Testis (tissue), 3 donors: ENCODE data around the gene ZFYVE28. TPM values are rescaled to one million over a fixed set of nuclear protein-coding genes. Genes with fewer than 3 reads are reported as not detected.

ENCODE experiments used
- DNase-seq: peaks from one replicate; pipeline ENCODE4 v3.0.0-alpha.2; 2019
- H3K27ac ChIP-seq, 2 donors: fragments of 200-600 bp; sonication (generic); one replicate each; pipeline ENCODE4 v1.5.1; 2019
- H3K27me3 ChIP-seq: fragments of 200-600 bp; sonication (generic); one replicate; pipeline ENCODE4 v1.5.1; 2019
- H3K36me3 ChIP-seq: fragments of 200-600 bp; sonication (generic); one replicate; pipeline ENCODE4 v1.5.1; 2017; ENCODE audit warnings: low read depth; ENCODE audit errors: missing control alignments
- H3K4me1 ChIP-seq: fragments of 200-600 bp; sonication (generic); one replicate; pipeline ENCODE4 v1.5.1; 2019
- H3K4me3 ChIP-seq, 2 donors: fragments of 200-600 bp; sonication (generic); one replicate each; pipeline ENCODE4 v1.5.1; 2017 to 2019
- H3K9me3 ChIP-seq: fragments of 200-600 bp; sonication (generic); one replicate; pipeline ENCODE4 v1.5.1; 2017
- CTCF ChIP-seq, 3 experiments: fragments of 450-650 bp in 2 of 3; fragments of 200-600 bp in 1 of 3; sonication (generic) in 1 of 3; IDR thresholded peaks; one replicate each; pipeline ENCODE4 v1.5.1; 2016 to 2019; ENCODE audit warnings: antibody characterized with exemption in 3 of 3, mild to moderate bottlenecking in 2 of 3, moderate library complexity in 1 of 3
- POLR2A ChIP-seq: fragments of 450-650 bp; IDR thresholded peaks from one replicate; pipeline ENCODE4 v1.6.1; 2017; ENCODE audit warnings: antibody characterized with exemption, mild to moderate bottlenecking, moderate library complexity
- WGBS, 2 donors: methylation state at CpG; one replicate each; pipeline ENCODE4 v1.1.5; 2018; 5-methylcytosine and 5-hydroxymethylcytosine counted together
- intact Hi-C: fragments of 100-400 bp; cut with DNase I; formaldehyde crosslinking; loops from one replicate; pipeline ENCODE4 v1.15.1; 2023; ENCODE audit warnings: low total_unique reads
- polyA plus RNA-seq: library from polyadenylated mRNA; stranded (reverse); fragments of 350-450 nt; fragmentation: Illumina TruSeq; extraction: RNeasy Lipid Tissue Mini Kit (QIAGEN cat#74804); gene quantifications from one replicate; pipeline ENCODE4 v1.2.3, GENCODE V29; 2014; ENCODE audit warnings: low read depth, low replicate concordance; ENCODE audit not compliant: insufficient read depth
- total RNA-seq, 2 donors: library from RNA; depleted of rRNA; stranded (reverse); fragments of >200 nt; gene quantifications; one replicate each; pipeline ENCODE4 v1.2.3, GENCODE V29; 2016

ZFYVE28 gene
- total and polyA plus RNA-seq, 3 donors from 2014 or later, result 14.7 to 55.3 (median 40.5) TPM

GRCh38 chr4:2367626-2368025 is 50.8 kb downstream of the ZFYVE28 start:
- Histone ChIP-seq H3K27me3 (no peaks in the 10 kb centered on the region), H3K36me3 (no peaks in the 10 kb centered on the region), H3K9me3 (no peaks in the 10 kb centered on the region), H3K4me1 (peaks cover 46% of the 10 kb centered on the region), H3K4me3 (no peak overlapping the region), H3K27ac (no peak overlapping the region)
- intact Hi-C loops, result no loop called here
- no peak for TF ChIP-seq CTCF (IDR thresholded peaks at IDR 0.05)
- 65% methylated on average over 7 of the region's 7 CpGs; no CpG with 5 or more reads in 1 of the 2 donors for WGBS, 2 donors
- no peak for DNase-seq

GRCh38 chr4:2366252-2367192 is 51.9 kb downstream of the ZFYVE28 start:
- 37 to 64% methylated on average over 20 of the region's 20 CpGs for WGBS, 2 donors

GRCh38 chr4:2365913-2366210 is 52.6 kb downstream of the ZFYVE28 start:
- no peaks in the 10 kb centered on the region for H3K36me3 ChIP-seq
- no peak for TF ChIP-seq POLR2A
- no peak for TF ChIP-seq CTCF (IDR thresholded peaks at IDR 0.05)
- no peaks in the 10 kb centered on the region for H3K27me3 ChIP-seq
- H3K4me1 ChIP-seq, result peaks cover 62% of the 10 kb centered on the region
- H3K4me3 ChIP-seq, result no peak overlapping the region
- 62 to 75% methylated on average over 9 of the region's 9 CpGs for WGBS, 2 donors
- DNase-seq, result no peak
- H3K27ac ChIP-seq, result peak overlapping the region in 1 of 2 donors; percentile 14
- intact Hi-C loops, result no loop called here
- no peaks in the 10 kb centered on the region for H3K9me3 ChIP-seq

More at GRCh38 chr4:2366252-2367192, 51.9 kb downstream of the ZFYVE28 start:
- H3K27me3 ChIP-seq, result no peaks in the 10 kb centered on the region
- no peaks in the 10 kb centered on the region for H3K36me3 ChIP-seq
- no peak overlapping the region for H3K4me3 ChIP-seq
- peaks cover 57% of the 10 kb centered on the region for H3K4me1 ChIP-seq
- peak overlapping the region in 1 of 2 donors; percentile 14 for H3K27ac ChIP-seq
- peak; percentile 62 for DNase-seq
- intact Hi-C loops, result no loop called here
- no peaks in the 10 kb centered on the region for H3K9me3 ChIP-seq
- TF ChIP-seq POLR2A (no peak), CTCF (IDR thresholded peaks at IDR 0.05) (no peak)

- Histone ChIP-seq H3K4me3 (peak overlapping the region; percentile 51 to 60), H3K27me3 (no peaks in the 10 kb centered on the region), H3K27ac (peak overlapping the region; percentile 37 to 55), H3K9me3 (no peaks in the 10 kb centered on the region), H3K4me1 (peaks cover 62% of the 10 kb centered on the region), H3K36me3 (no peaks in the 10 kb centered on the region)
- no peak for TF ChIP-seq POLR2A
- TF ChIP-seq CTCF (IDR thresholded peaks at IDR 0.05), result no peak
- intact Hi-C loops, result no loop called here
- peak; percentile 45 for DNase-seq
- 41 to 51% methylated on average over 4 to 39 of the region's 41 CpGs for WGBS, 2 donors
Measured at GRCh38 chr4:2365054-2365912, 53.2 kb downstream of the ZFYVE28 start.
